ENCODE results near the gene UBE2C. TPM values are rescaled to one million over a fixed set of nuclear protein-coding genes. Genes with fewer than 3 reads are reported as not detected.

Gene UBE2C
- polyA plus RNA-seq, 3 donors, result 0.15 to 0.58 TPM; not detected in 1

- H3K36me3 Mint-ChIP-seq, result peaks cover 32 to 43% of the 10 kb centered on the region in 2 donors
- Histone ChIP-seq H3K4me3 (replicated peaks in 1 of 3; ENCODE audit: low read depth in 2 of 3, low read length in 3 of 3) (no peak overlapping the region), H3K27ac (ENCODE audit: low read depth in 1 of 2, low read length in 2 of 2) (no peak overlapping the region), H3K9me3 (replicated peaks in 1 of 2; ENCODE audit: control insufficient read depth in 1 of 2, insufficient read depth in 1 of 2, low read length in 2 of 2) (no peaks in the 10 kb centered on the region), H3K4me2 (replicated peaks; ENCODE audit: extremely low read depth, low read length, poor library complexity, severe bottlenecking) (no peak overlapping the region), H3K4me1 (ENCODE audit: control insufficient read depth in 1 of 2, insufficient read depth in 2 of 2, low read length in 2 of 2) (peaks cover 18 to 24% of the 10 kb centered on the region in 2 donors), H3K27me3 (ENCODE audit: control insufficient read depth in 2 of 2, insufficient read depth in 2 of 2, low read length in 2 of 2) (no peaks in the 10 kb centered on the region), H3K9ac (ENCODE audit: insufficient read depth, low read length, poor library complexity, severe bottlenecking) (no peak overlapping the region), H3K36me3 (replicated peaks in 1 of 2; ENCODE audit: control insufficient read depth in 1 of 2, insufficient read depth in 2 of 2, low read length in 2 of 2) (peaks cover 27 to 49% of the 10 kb centered on the region in 2 donors), H2AFZ (ENCODE audit: insufficient read depth, low read depth, low read length, poor library complexity, severe bottlenecking) (no peak overlapping the region), H3K79me2 (ENCODE audit: insufficient read depth, low read length) (peaks cover 38% of the 10 kb centered on the region), H4K20me1 (ENCODE audit: insufficient read depth, low read length) (peaks cover 29% of the 10 kb centered on the region)
- intact Hi-C loops (cut with micrococcal nuclease), result loop anchor here in 1 of 2 donors (5.0 to 10.0 kb wide), 2 partner anchors 120 to 158 kb away; partner anchors contain the start of genes PCIF1 and ZNF335
- no peak for DNase-seq
- WGBS (ENCODE audit: insufficient coverage), result 100% methylated on average over 1 of the region's 3 CpGs
- H3K4me3 Mint-ChIP-seq, result no peak overlapping the region
- peaks cover 0 to 3% (median 0%) of the 10 kb centered on the region in 7 donors for H3K9me3 Mint-ChIP-seq
- TF ChIP-seq, protein P1, sequence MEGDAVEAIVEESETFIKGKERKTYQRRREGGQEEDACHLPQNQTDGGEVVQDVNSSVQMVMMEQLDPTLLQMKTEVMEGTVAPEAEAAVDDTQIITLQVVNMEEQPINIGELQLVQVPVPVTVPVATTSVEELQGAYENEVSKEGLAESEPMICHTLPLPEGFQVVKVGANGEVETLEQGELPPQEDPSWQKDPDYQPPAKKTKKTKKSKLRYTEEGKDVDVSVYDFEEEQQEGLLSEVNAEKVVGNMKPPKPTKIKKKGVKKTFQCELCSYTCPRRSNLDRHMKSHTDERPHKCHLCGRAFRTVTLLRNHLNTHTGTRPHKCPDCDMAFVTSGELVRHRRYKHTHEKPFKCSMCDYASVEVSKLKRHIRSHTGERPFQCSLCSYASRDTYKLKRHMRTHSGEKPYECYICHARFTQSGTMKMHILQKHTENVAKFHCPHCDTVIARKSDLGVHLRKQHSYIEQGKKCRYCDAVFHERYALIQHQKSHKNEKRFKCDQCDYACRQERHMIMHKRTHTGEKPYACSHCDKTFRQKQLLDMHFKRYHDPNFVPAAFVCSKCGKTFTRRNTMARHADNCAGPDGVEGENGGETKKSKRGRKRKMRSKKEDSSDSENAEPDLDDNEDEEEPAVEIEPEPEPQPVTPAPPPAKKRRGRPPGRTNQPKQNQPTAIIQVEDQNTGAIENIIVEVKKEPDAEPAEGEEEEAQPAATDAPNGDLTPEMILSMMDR (IDR thresholded peaks at IDR 0.05), result no peak
- H3K27me3 Mint-ChIP-seq (ENCODE audit: low read depth in 3 of 3), result peaks cover 0 to 1% (median 0%) of the 10 kb centered on the region in 3 donors
- H3K27ac Mint-ChIP-seq, result no peak overlapping the region
- peaks cover 22% of the 10 kb centered on the region for H3K4me1 Mint-ChIP-seq
These were observed 1.9 kb downstream of the UBE2C start for GRCh38 chr20:45814314-45814713.

DNA sequence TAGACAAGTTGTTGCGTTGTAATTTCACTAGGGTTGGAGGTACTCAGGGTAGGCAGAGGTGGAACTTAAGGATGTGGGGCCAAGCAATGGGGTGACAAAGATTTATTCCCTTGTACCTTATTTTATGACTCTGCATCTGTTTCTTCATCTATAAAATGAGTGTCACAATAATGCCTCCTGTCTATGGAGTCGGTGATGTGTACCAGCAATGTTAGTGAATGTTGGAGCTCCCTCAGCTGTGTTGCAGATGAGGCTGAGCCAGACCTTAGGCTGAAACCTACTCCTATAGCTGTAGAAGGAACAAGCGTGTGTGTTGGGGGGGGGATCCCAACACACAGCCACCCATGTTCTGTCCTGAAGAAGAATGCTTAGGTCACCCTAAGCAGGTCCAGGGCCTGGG, 4.5 kb downstream of the UBE2C start:
- TF ChIP-seq, protein P1 (IDR thresholded peaks at IDR 0.05), result no peak
- Histone ChIP-seq H3K36me3 (replicated peaks in 1 of 2; ENCODE audit: control insufficient read depth in 1 of 2, insufficient read depth in 2 of 2, low read length in 2 of 2) (peaks cover 5 to 23% of the 10 kb centered on the region in 2 donors), H3K27me3 (ENCODE audit: control insufficient read depth in 2 of 2, insufficient read depth in 2 of 2, low read length in 2 of 2) (peaks cover 0 to 1% of the 10 kb centered on the region in 2 donors), H2AFZ (ENCODE audit: insufficient read depth, low read depth, low read length, poor library complexity, severe bottlenecking) (no peak overlapping the region), H3K4me1 (ENCODE audit: control insufficient read depth in 1 of 2, insufficient read depth in 2 of 2, low read length in 2 of 2) (peaks cover 20 to 35% of the 10 kb centered on the region in 2 donors), H3K9me3 (replicated peaks in 1 of 2; ENCODE audit: control insufficient read depth in 1 of 2, insufficient read depth in 1 of 2, low read length in 2 of 2) (no peaks in the 10 kb centered on the region), H3K79me2 (ENCODE audit: insufficient read depth, low read length) (peaks cover 37% of the 10 kb centered on the region), H4K20me1 (ENCODE audit: insufficient read depth, low read length) (peaks cover 2% of the 10 kb centered on the region), H3K27ac (ENCODE audit: low read depth in 1 of 2, low read length in 2 of 2) (no peak overlapping the region), H3K9ac (ENCODE audit: insufficient read depth, low read length, poor library complexity, severe bottlenecking) (no peak overlapping the region), H3K4me3 (replicated peaks in 1 of 3; ENCODE audit: low read depth in 2 of 3, low read length in 3 of 3) (no peak overlapping the region), H3K4me2 (replicated peaks; ENCODE audit: extremely low read depth, low read length, poor library complexity, severe bottlenecking) (no peak overlapping the region)
- intact Hi-C loops (cut with micrococcal nuclease), result loop anchor here in 1 of 2 donors (10.0 kb wide), 1 partner anchor 118 kb away; the partner anchor contains the start of gene PCIF1
- Mint-ChIP-seq H3K36me3 (peaks cover 10 to 17% of the 10 kb centered on the region in 2 donors), H3K27me3 (ENCODE audit: low read depth in 3 of 3) (peaks cover 1 to 8% (median 5%) of the 10 kb centered on the region in 3 donors), H3K27ac (peak overlapping the region in 4 of 7 donors; percentile 27 to 64 (median 50)), H3K4me1 (peaks cover 34% of the 10 kb centered on the region), H3K4me3 (no peak overlapping the region), H3K9me3 (no peaks in the 10 kb centered on the region)
- DNase-seq, result no peak
- WGBS (ENCODE audit: insufficient coverage), result no CpG with 5 or more reads among the region's 3 CpGs
